PFSK-1 (cell line): ENCODE results near the gene GSG1L2.

Experiments
- POLR2AphosphoS5 ChIP-seq: IDR thresholded peaks from 2 replicates; pipeline ENCODE4 v1.6.1; 2012; ENCODE audit warnings: low read depth, mild to moderate bottlenecking, control low read depth, low read length, moderate library complexity
- SIN3A ChIP-seq: IDR thresholded peaks from 2 replicates; pipeline ENCODE4 v1.6.1; 2012; ENCODE audit warnings: mild to moderate bottlenecking, low read length, moderate library complexity, borderline replicate concordance; ENCODE audit not compliant: insufficient read depth
- TAF1 ChIP-seq: IDR thresholded peaks from 2 replicates; pipeline ENCODE4 v1.6.1; 2012; ENCODE audit warnings: low read length, control low read depth, borderline replicate concordance; ENCODE audit not compliant: insufficient read depth
- TF ChIP-seq, protein P1 (sequence below), 2 experiments: IDR thresholded peaks; 2 replicates each; pipeline versions ENCODE4 v1.6.1 to v1.8.0; 2011 to 2012; ENCODE audit warnings: low read depth in 2 of 2, low read length in 2 of 2, control low read depth in 1 of 2, inconsistent platforms in 1 of 2, mild to moderate bottlenecking in 1 of 2, moderate library complexity in 1 of 2; ENCODE audit not compliant: insufficient read depth in 1 of 2

DNA sequence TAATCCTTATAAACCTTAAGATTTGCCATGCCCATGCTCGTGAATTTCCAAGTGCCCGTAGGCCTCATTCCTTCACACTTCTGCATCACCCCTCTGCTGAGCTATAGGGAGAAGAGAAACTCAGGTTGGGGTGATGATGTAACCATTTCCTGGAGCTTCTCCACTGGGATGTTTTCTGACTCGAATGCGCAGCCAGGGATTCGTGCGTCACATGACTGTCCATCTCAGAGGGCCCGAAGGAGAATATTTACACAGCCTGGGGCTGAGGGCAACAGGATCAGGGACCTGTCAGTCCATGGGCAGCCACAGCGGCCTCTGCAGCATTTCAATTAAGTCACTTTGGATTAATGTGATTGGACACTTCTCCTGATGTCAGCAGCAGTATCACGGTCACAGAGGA, 8.7 kb downstream of the GSG1L2 start:
- TF ChIP-seq POLR2AphosphoS5 (no peak), SIN3A (no peak), TAF1 (no peak)
- TF ChIP-seq, protein P1, sequence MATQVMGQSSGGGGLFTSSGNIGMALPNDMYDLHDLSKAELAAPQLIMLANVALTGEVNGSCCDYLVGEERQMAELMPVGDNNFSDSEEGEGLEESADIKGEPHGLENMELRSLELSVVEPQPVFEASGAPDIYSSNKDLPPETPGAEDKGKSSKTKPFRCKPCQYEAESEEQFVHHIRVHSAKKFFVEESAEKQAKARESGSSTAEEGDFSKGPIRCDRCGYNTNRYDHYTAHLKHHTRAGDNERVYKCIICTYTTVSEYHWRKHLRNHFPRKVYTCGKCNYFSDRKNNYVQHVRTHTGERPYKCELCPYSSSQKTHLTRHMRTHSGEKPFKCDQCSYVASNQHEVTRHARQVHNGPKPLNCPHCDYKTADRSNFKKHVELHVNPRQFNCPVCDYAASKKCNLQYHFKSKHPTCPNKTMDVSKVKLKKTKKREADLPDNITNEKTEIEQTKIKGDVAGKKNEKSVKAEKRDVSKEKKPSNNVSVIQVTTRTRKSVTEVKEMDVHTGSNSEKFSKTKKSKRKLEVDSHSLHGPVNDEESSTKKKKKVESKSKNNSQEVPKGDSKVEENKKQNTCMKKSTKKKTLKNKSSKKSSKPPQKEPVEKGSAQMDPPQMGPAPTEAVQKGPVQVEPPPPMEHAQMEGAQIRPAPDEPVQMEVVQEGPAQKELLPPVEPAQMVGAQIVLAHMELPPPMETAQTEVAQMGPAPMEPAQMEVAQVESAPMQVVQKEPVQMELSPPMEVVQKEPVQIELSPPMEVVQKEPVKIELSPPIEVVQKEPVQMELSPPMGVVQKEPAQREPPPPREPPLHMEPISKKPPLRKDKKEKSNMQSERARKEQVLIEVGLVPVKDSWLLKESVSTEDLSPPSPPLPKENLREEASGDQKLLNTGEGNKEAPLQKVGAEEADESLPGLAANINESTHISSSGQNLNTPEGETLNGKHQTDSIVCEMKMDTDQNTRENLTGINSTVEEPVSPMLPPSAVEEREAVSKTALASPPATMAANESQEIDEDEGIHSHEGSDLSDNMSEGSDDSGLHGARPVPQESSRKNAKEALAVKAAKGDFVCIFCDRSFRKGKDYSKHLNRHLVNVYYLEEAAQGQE (IDR thresholded peaks at IDR 0.05; ENCODE audit: insufficient read depth in 1 of 2, low read depth in 2 of 2, low read length in 2 of 2), result no peak
